Hepatocyte (in vitro differentiated cells): ENCODE results near the gene PSD2.

ENCODE experiments used
- CTCF ChIP-seq: fragments of 200-600 bp; sonication (generic); IDR thresholded peaks from 2 replicates; pipeline ENCODE4 v1.5.1; 2016; ENCODE audit warnings: antibody characterized with exemption, mild to moderate bottlenecking; ENCODE audit not compliant: poor library complexity
- EZH2 ChIP-seq: fragments of 200-600 bp; sonication (generic); IDR thresholded peaks from 2 replicates; pipeline ENCODE4 v1.6.1; 2016; ENCODE audit warnings: antibody characterized with exemption, mild to moderate bottlenecking, borderline replicate concordance

DNA sequence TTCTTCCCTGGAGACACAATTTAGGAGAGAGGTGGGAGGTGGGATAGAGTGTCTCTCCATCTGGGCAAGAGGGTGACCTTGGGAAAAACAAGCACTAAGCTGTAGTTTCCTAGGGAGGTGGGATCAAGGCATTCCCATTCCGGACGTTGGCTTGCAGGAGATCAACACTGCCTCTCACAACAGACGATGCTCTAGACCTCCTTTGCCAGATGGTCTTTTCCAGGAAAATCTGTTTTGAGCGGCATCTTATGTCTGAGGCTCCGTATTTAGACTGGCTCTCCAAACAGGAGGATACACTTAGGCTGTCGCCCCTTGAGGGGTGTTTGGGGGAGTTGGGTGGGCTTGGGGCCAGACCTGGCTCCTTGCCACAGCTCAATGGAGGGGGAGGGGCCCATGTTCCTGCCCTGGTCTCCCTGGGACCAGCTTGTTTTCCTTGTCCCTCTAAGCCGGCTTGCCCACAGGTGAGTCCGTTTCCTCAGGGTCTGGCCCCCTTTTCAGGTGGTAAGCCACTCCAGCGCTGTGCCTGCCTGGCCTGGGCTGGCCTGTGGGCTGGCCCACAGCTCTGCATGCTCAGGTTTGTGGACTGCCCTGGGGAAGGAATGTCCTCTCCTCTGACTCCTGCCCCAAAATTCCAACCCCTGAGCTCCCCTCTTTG is 2.4 kb downstream of the PSD2 start:
- TF ChIP-seq CTCF, result no peak
- TF ChIP-seq EZH2, result no peak
